GM18868 (cell line): ENCODE data around the gene DPYD.

ENCODE experiments used
- ATAC-seq: cut with Tn5 transposase; IDR thresholded peaks from one replicate; pipeline ENCODE4 v1.9.1; 2021; ENCODE audit warnings: mild to moderate bottlenecking, moderate library complexity; ENCODE audit not compliant: unreplicated experiment

DPYD gene

DNA sequence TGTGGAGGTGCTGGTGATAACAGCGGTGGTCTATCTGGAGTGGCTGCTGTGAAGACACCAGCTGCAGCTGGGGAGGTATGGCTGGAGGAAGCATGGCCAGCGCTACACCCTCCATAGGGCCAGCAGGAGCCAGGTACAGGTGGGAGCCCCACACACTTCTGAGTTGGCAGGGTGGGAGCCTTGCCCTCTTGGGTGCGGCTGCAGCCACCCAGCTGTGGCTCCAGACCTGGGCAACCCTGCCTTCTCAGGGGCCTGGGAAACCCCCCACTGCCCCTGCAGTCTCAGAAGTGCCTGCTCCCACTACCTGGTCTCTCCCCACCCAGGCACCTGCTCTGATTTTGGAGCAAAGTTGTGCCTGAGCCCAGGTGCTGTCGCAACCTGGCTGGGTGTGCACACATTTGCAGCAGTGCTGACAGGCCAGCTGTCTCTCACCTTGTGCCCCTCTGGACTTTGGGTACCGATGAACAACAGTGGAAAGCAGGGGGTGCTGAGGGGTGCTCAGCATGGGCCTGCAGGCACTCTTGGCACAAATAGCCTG, 76.2 kb downstream of the DPYD start:
- no peak for ATAC-seq

GRCh38 chr1:97841338-97841737, 79.5 kb downstream of the DPYD start:
- no peak for ATAC-seq

DNA sequence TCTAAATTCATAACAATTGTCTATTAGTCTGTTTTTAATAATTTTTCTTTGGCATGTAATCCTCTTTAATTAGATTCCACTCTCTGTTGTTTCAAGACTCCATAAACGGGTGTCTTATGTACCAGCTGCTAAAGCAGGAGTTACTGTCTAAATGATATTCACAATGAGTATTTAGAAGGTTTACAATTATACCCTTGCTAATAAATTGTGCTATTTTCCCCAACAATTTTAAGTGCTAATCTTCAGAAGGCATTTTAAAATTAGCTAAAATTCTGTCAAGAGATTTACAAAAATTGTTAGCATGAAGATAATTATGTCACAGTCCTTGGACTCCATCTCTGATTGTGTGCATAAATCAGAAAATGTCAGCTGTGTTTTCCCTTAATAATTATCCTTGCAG, 83.7 kb downstream of the DPYD start:
- no peak for ATAC-seq

DNA sequence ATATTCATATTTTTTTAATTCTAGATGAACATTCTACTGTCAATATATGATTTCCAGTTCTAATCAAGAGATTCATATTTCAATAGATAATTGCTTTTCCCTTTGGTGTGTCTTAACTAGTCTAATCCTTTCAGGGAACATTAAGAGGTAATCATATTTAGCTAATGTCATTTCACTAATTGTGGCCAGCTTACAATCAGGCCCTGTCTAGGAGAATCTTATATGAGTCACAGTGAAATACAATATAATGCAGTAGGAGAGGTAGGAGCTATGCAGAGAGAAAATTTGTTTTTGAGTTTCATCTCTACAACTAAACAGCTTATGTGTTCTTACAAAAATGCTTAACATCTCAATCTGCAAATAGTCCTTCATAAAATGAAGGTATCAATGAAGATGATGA, 85.9 kb downstream of the DPYD start:
- no peak for ATAC-seq

DNA sequence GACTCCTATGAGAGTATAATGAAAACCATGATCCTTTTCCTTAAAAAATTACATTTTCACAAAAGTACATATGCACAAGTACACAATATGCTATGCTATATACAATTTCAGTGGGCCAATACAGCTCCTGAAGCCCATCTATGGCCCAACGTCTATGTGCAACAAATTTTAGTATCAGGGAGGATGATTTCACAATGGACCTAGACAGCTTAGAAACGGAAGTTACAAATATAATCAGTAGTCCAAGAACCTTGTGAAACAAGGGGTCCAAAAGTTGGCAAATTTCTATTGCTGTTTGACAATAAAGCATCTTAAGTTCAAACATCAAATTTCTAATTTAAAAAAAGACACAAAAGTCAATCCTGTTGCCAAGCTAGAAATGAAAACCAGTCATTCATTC, 87.0 kb downstream of the DPYD start:
- ATAC-seq: no peak

DNA sequence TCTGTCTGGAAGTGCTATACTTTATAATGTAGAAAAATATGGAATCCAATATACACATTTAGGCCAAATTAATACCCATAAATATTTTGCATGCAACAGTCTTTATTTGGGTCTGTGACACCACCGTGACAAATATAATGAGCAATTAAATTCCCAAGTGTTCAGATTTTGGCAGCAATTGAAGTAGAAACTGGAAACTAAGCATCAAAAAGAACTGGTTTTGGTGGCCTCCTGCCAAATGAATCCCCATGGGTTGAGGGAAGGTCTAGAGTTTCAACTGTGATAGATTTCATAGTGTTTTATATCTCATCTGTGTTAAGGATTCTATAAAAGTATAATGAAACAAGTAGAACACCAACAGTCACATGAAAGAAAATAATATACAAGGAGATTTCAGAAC, 88.4 kb downstream of the DPYD start:
- ATAC-seq: no peak

GRCh38 chr1:97827887-97828286, 92.9 kb downstream of the DPYD start:
- ATAC-seq: peak; percentile 96

DNA sequence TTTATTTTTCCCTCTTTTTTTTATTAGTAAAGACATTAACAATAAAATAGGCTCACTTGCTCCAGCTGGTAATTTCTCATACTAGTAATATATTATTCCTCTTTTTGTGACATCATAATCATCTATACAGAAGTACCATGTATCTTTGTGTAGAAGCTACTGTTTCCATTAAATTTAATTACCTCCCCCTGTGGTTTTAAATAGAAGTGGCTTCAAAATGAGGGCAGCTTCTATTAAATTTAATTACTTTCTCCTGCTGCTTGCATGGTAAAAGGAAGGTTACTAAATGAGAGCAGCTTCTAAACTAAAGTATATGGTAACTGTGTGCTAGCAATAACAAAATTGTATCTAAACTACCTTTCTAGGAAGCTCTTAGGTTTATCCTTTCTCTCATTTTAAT, 94.0 kb downstream of the DPYD start:
- ATAC-seq: no peak

- no peak for ATAC-seq
Measured at GRCh38 chr1:97824624-97825023, 96.2 kb downstream of the DPYD start.

DNA sequence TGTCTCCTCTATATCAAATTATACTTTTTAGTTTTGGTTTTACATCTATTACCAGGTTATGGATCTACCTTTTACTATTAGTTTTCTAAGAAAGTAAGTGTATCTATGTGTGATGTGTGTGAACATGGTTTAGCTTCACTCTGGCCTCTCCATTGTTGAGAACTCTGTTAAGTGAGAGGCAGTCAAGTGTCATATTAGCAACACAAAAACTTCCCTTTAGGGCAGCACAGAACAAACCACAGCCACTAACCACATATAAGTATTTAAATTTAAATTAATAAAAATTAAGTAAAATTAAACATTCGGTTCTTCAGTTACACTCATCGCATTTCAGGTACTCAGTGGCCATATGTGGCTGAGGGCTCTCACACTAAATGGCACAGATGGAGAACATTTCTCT, 96.6 kb downstream of the DPYD start:
- ATAC-seq: no peak

DNA sequence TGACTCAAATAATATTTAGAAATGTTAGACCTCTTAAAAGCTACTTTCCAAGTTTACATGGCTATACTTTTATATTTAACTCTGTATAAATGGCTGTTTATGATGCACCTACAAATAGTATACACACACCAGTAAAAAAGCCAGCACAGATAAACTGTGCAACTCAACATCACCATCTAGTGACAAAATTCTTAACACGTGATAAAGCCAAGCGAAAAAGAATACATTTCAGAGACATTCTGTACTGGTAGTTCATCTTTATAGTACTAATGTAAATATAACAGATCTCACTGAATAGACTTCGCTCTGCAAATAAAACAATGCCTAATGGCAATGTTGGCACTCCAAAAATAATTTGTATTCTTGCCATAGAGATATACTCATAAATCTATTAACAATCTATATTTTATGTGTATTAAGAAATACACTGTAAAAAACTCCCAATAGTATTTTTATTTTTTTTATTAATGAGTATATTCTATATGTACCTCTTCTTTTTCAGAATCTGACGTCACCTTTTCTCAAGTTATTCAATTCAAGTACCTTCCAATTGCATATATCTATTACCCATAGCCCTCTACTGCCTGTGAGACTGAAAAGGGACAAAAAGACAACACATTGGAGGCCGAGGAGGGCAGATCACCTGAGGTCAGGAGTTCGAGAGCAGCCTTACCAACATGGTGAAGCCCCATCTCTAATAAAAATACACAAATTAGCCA, 100.2 kb downstream of the DPYD start:
- ATAC-seq: peak; percentile 76

- no peak for ATAC-seq
Measured at GRCh38 chr1:97816927-97817326, 103.9 kb downstream of the DPYD start.

DNA sequence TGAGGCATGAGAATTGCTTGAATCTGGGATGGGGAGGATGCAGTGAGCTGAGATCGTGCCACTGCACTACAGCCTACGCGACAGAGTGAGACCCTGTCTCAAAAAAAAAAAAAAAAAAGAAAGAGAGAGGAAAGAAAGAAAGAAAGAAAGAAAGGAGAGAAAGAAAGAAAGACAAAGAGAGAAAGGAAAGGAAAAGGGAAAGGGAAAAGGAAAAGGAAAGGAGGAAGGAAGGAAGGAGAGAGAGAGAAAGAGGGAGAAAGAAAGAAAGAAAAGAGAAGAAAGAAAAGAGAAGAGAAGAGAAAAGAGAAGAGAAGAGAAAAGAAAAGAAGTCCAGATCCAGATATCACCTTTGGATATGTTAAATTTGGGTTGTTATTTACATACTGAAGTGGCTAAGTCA, 106.0 kb downstream of the DPYD start:
- no peak for ATAC-seq

GRCh38 chr1:97814121-97814520, 106.7 kb downstream of the DPYD start:
- ATAC-seq: no peak

GRCh38 chr1:97812076-97812475, 108.8 kb downstream of the DPYD start:
- no peak for ATAC-seq

DNA sequence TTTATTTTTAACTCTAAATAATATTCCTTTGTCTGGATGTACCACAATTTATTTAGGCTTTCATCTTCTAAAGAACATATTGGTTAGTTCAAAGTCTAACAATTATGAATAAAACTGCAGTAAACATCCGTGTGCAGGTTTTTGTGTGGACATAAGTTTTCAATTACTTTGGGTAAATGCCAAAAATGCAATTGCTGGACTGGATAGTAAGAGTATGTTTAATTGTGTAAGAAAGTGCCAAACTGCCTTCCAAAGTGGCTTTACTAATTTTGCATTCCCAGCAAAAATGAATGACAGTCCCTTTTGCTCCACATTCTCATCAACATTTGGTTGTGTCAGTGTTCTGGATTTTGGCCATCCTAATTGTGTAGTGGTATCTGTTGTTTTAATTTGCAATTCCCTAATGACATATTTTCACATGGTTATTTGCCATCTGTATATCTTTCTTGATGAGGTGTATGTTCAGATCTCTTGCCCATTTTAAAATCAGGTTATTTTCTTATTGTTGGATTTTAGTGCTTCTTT, 113.8 kb downstream of the DPYD start:
- no peak for ATAC-seq

- ATAC-seq: no peak
Measured at GRCh38 chr1:97806326-97806725, 114.5 kb downstream of the DPYD start.

DNA sequence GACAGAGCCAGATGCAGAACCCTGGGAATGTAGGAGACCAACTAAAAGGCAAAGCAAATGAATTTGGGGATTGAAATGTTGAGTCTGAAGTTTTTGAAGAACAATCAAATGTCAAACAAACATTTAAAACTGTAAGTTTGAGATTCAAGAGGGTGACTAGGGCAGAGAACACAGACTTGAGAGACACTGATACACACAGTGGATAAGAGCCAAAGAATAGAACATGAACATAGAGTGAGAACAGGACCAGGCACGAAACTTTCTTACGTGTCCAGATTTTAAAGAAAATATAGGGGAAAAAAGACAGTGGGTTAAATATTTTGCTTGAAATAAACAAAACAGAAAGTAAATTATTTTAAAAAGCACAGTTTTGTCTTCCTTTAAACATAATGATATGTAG, 115.7 kb downstream of the DPYD start:
- no peak for ATAC-seq

DNA sequence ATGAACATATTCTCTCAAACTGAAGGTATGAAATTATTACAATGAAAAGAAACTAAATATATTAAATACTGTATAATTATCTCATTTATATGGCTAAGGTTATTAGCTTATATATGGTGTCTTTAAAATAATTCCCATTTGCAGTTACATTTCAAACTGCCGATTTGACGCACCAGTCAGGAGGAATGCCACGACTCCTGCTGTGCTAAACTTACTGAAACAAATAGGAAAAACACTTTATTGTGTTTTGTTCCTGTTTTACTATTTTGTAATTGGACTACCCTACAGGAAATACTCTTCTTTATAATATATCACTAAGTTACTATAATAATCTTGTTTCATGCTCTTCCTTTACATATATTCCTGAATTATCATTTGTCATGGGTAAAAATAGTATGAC, 117.8 kb downstream of the DPYD start:
- ATAC-seq: no peak

DNA sequence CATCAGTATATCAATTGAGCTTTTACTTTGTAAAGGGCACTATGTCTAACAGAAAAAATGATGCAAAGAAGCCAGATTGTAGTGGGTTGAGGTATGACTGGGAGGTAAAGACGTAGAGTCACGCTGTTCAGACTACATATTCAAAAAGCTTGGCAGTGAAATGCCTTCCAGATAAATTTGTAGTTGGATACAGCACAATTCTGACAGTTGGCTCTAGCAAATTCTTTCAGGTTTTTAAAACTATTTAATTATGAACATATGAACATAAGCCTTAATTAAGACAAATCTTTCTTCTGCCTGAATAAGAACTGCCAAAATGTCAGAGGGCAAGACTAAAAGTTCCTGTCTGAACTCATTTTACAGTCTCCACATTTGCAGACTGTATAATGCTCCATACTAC, 118.8 kb downstream of the DPYD start:
- ATAC-seq: no peak

GRCh38 chr1:97797403-97798183, 123.2 kb downstream of the DPYD start:
- no peak for ATAC-seq

GRCh38 chr1:97796711-97797110, 124.1 kb downstream of the DPYD start:
- ATAC-seq: no peak
